Stomach (tissue), 9 donors: ENCODE results near the gene MYH14. TPM values are rescaled to one million over a fixed set of nuclear protein-coding genes. Genes with fewer than 3 reads are reported as not detected.

Source experiments
- DNase-seq, 2 donors: peaks; one replicate each; pipeline versions ENCODE4 v3.0.0 to v3.0.0-alpha.2; 2013 to 2019
- H3K27ac ChIP-seq, 5 donors: fragments of 200-600 bp in 4 of 5; sonication (generic) in 4 of 5; one replicate each; pipeline ENCODE4 v1.5.1; 2013 to 2019; ENCODE audit warnings: mild to moderate bottlenecking in 1 of 5, moderate library complexity in 1 of 5
- H3K27me3 ChIP-seq, 3 donors: fragments of 200-600 bp; sonication (generic); one replicate each; pipeline ENCODE4 v1.5.1; 2017 to 2019; ENCODE audit warnings: mixed run types in 1 of 3
- H3K36me3 ChIP-seq, 4 donors: fragments of 200-600 bp; sonication (generic); 1 replicate in 3 of 4; 2 replicates in 1 of 4; pipeline ENCODE4 v1.5.1; 2016 to 2019
- H3K4me1 ChIP-seq, 4 donors: fragments of 200-600 bp; sonication (generic); one replicate each; pipeline ENCODE4 v1.5.1; 2016 to 2019
- H3K4me3 ChIP-seq, 4 donors: fragments of 200-600 bp; sonication (generic) in 3 of 4; one replicate each; pipeline ENCODE4 v1.5.1; 2016 to 2019; ENCODE audit warnings: mild to moderate bottlenecking in 1 of 4
- H3K9me3 ChIP-seq, 4 donors: fragments of 200-600 bp; sonication (generic); one replicate each; pipeline ENCODE4 v1.5.1; 2016 to 2019
- EP300 ChIP-seq: sonication (generic); formaldehyde crosslinking; IDR thresholded peaks from one replicate; pipeline ENCODE4 v1.6.1; 2017; ENCODE audit warnings: antibody characterized with exemption
- POLR2A ChIP-seq, 4 donors: fragments of 450-650 bp; IDR thresholded peaks; one replicate each; pipeline ENCODE4 v1.6.1; 2016; ENCODE audit warnings: antibody characterized with exemption in 4 of 4, control low read depth in 2 of 4, mild to moderate bottlenecking in 1 of 4, moderate library complexity in 1 of 4
- POLR2AphosphoS5 ChIP-seq, 3 donors: sonication (generic); formaldehyde crosslinking; IDR thresholded peaks; one replicate each; pipeline ENCODE4 v1.6.1; 2016; ENCODE audit warnings: antibody characterized with exemption in 3 of 3
- WGBS, 5 donors: extraction: QIAGEN DNeasy Blood & Tissue Kit in 3 of 5; methylation state at CpG; one replicate each; pipeline versions ENCODE4 v1.1.5 to v1.1.7; 2013 to 2018; 5-methylcytosine and 5-hydroxymethylcytosine counted together
- intact Hi-C: fragments of 100-400 bp; cut with DNase I; formaldehyde crosslinking; loops from one replicate; pipeline ENCODE4 v1.15.1; 2023; ENCODE audit warnings: low total_unique reads
- polyA plus RNA-seq, 3 donors: library from polyadenylated mRNA; stranded (reverse); fragments of 200-250 nt; gene quantifications; one replicate each; pipeline ENCODE4 v1.2.3, GENCODE V29; 2013
- total RNA-seq, 5 donors: library from RNA; depleted of rRNA; stranded (reverse); fragments of >200 nt; gene quantifications; one replicate each; pipeline versions ENCODE4 v1.1.0 to v1.2.3, GENCODE V29; 2014 to 2016
- TF ChIP-seq, protein P1 (sequence below), 7 experiments: fragments of 450-650 bp in 4 of 7; fragments of 200-600 bp in 3 of 7; sonication (generic) in 3 of 7; IDR thresholded peaks; one replicate each; pipeline ENCODE4 v1.5.1; 2016 to 2019; ENCODE audit warnings: antibody characterized with exemption in 7 of 7, control low read depth in 2 of 7, mild to moderate bottlenecking in 1 of 7
- donor health status: healthy with polysubstance abuse.
- donor health status: Bipolar disorder and iron deficiency.
- donor health status: healthy.

The MYH14 gene
- total and polyA plus RNA-seq, 8 donors, result 21.6 to 392 (median 43.4) TPM

DNA sequence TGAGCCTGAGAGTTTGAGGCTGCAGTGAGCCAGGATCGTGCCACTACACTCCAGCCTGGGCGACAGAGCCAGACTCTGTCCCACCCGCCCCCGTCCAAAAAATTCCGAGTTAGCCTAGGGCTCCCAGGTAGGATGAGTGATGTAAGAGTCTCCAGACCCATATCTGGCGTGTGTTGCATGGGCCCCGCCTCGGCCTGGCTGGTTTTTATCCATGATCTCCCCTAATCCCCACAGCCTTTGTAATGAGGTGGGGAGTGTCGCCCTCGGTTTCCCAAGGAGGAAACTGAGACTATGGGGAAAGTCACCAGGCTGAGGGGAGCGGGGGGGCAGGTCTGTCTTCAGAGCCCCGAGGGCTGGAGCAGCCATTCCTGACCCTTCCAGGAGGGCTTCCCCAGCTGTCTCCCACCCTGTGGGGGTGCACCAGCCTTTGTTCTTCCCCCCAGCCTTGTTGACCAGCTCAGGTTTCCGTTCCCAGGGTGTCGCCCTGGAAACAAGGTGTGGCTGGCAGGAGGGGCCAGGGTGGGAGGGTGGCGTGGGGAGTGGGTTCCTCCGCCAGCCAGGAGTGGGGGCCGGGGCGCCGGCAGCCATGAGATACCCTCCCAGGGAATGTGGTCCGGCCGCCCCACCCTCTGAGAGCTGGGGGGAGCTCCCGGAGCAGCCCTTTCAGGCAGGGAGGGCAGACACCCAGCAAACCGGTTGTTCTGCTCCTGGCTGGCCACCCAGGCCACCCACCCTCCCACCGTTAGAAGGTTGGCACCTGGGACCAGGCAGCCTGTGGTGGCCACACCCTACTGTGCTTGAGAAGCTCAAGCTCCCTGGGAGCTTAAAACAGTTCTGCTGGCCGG is 11.5 kb downstream of the MYH14 start:
- 16 to 27% (median 22%) methylated on average over 21 to 25 of the region's 25 CpGs for WGBS, 5 donors
- H3K4me1 ChIP-seq, result peaks cover 0 to 21% (median 2%) of the 10 kb centered on the region in 4 donors
- intact Hi-C loops, result no loop called here
- H3K9me3 ChIP-seq, result peaks cover 0 to 10% (median 2%) of the 10 kb centered on the region in 4 donors
- peaks cover 0 to 13% (median 0%) of the 10 kb centered on the region in 3 donors for H3K27me3 ChIP-seq
- TF ChIP-seq POLR2A (IDR thresholded peaks at IDR 0.05) (no peak), POLR2AphosphoS5 (IDR thresholded peaks at IDR 0.05) (peak in 2 of 3 donors; percentile 48 to 57)
- H3K36me3 ChIP-seq, result peaks cover 0 to 37% (median 34%) of the 10 kb centered on the region in 4 donors
- DNase-seq, result peak; percentile 93 to 96
- peak overlapping the region in 2 of 4 donors; percentile 7 to 22 for H3K4me3 ChIP-seq
- peak overlapping the region; percentile 66 to 93 (median 81) for H3K27ac ChIP-seq

DNA sequence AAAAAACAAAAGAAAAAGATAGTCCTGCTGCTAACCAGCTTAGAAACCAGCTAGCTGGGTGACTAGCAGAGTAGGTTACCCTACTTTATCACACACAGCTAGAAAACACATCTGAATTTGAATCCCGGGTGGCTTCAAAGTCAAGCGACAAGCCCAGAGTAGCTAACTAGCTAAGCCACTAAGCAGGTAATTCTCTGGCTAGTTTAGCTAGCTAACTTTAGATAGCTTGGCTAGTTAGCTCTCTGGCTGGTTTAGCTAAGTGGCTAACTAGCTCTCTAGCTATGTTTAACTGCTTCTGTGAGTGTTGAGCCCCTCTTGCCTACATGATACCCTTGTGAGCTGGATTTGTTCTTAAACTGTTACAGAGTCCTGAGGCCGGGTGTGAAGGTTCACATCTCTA is 12.4 kb downstream of the MYH14 start:
- H3K36me3 ChIP-seq, result peaks cover 0 to 35% (median 27%) of the 10 kb centered on the region in 4 donors
- H3K27me3 ChIP-seq, result peaks cover 0 to 13% (median 0%) of the 10 kb centered on the region in 3 donors
- no peak overlapping the region for H3K4me3 ChIP-seq
- peak overlapping the region; percentile 66 to 93 (median 81) for H3K27ac ChIP-seq
- intact Hi-C loops, result no loop called here
- no peak for TF ChIP-seq POLR2A (IDR thresholded peaks at IDR 0.05)
- H3K9me3 ChIP-seq, result peaks cover 0 to 10% (median 2%) of the 10 kb centered on the region in 4 donors
- peaks cover 0 to 21% (median 2%) of the 10 kb centered on the region in 4 donors for H3K4me1 ChIP-seq
- WGBS, 5 donors, result 50 to 89% (median 73%) methylated on average over 3 of the region's 3 CpGs
- DNase-seq, result no peak

DNA sequence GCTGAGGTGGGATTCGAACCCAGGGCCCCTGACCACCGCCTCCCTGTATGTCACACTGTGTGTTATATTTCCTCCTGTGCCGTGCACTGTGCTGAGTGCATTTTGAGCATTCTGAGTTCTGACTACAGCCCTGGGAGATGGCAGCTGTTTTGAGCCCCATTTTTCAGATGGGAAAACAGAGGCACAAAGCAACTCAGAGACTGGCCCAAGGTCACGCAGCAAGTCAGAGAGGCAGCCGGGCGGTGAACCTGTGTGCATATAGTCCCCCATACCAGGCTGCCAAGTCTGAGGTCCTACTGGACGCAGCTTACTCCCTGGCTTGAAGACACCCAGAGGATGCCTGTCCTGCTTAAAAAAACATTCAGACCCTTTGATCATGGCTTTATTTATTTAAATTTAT is 17.7 kb downstream of the MYH14 start:
- intact Hi-C loops, result no loop called here
- no peak overlapping the region for H3K27ac ChIP-seq
- peaks cover 0 to 11% (median 0%) of the 10 kb centered on the region in 3 donors for H3K27me3 ChIP-seq
- no peak for DNase-seq
- H3K36me3 ChIP-seq, result peaks cover 4 to 52% (median 42%) of the 10 kb centered on the region in 4 donors
- no peak for TF ChIP-seq EP300
- TF ChIP-seq, protein P1, sequence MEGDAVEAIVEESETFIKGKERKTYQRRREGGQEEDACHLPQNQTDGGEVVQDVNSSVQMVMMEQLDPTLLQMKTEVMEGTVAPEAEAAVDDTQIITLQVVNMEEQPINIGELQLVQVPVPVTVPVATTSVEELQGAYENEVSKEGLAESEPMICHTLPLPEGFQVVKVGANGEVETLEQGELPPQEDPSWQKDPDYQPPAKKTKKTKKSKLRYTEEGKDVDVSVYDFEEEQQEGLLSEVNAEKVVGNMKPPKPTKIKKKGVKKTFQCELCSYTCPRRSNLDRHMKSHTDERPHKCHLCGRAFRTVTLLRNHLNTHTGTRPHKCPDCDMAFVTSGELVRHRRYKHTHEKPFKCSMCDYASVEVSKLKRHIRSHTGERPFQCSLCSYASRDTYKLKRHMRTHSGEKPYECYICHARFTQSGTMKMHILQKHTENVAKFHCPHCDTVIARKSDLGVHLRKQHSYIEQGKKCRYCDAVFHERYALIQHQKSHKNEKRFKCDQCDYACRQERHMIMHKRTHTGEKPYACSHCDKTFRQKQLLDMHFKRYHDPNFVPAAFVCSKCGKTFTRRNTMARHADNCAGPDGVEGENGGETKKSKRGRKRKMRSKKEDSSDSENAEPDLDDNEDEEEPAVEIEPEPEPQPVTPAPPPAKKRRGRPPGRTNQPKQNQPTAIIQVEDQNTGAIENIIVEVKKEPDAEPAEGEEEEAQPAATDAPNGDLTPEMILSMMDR (IDR thresholded peaks at IDR 0.05), result no peak
- no peak for TF ChIP-seq POLR2A (IDR thresholded peaks at IDR 0.05)
- TF ChIP-seq POLR2AphosphoS5 (IDR thresholded peaks at IDR 0.05), result no peak
- peaks cover 0 to 5% (median 0%) of the 10 kb centered on the region in 4 donors for H3K4me1 ChIP-seq
- 83 to 90% (median 86%) methylated on average over 7 of the region's 7 CpGs for WGBS, 5 donors
- no peak overlapping the region for H3K4me3 ChIP-seq
- H3K9me3 ChIP-seq, result peaks cover 0 to 11% (median 5%) of the 10 kb centered on the region in 4 donors

DNA sequence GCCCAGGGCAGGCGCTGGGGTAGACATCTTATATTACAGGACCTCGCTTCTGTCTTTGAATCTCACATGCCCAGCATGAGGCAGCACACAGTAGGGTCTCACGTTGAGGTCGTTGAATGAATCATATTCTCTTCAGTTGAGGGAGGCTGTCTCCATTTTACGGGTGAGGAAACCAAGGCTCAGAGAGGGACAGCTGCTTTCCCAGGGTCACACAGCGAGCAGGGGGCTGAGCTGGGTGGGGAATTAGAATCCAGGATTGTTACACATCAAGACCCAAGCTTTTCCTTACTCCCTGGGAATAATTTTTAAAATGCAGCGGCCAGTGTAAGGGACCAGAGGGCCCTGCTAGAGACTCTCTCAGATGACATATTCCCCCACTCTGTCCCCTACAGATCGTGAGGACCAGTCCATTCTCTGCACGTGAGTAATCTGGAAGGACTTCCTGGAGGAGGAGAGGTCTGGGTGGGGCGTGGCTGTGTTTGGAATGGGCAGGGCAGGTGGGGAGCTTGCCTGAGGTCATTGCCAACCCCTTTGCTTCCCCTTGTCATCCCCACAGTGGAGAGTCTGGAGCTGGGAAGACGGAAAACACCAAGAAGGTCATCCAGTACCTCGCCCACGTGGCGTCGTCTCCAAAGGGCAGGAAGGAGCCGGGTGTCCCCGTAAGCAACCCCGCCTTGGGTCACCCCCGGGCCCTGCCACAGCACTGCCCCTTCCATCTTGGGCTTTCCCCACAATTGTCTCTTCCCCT is 19.4 kb downstream of the MYH14 start:
- H3K27ac ChIP-seq, result no peak overlapping the region
- H3K9me3 ChIP-seq, result peaks cover 0 to 11% (median 5%) of the 10 kb centered on the region in 4 donors
- peaks cover 0 to 13% (median 0%) of the 10 kb centered on the region in 3 donors for H3K27me3 ChIP-seq
- intact Hi-C loops, result no loop called here
- no peak for TF ChIP-seq POLR2A (IDR thresholded peaks at IDR 0.05)
- TF ChIP-seq, protein P1 (IDR thresholded peaks at IDR 0.05), result no peak
- TF ChIP-seq POLR2AphosphoS5 (IDR thresholded peaks at IDR 0.05), result no peak
- TF ChIP-seq EP300, result no peak
- peaks cover 4 to 52% (median 40%) of the 10 kb centered on the region in 4 donors for H3K36me3 ChIP-seq
- no peak for DNase-seq
- no peaks in the 10 kb centered on the region for H3K4me1 ChIP-seq
- no peak overlapping the region for H3K4me3 ChIP-seq
- WGBS, 5 donors, result 83 to 91% (median 86%) methylated on average over 17 to 19 of the region's 19 CpGs

DNA sequence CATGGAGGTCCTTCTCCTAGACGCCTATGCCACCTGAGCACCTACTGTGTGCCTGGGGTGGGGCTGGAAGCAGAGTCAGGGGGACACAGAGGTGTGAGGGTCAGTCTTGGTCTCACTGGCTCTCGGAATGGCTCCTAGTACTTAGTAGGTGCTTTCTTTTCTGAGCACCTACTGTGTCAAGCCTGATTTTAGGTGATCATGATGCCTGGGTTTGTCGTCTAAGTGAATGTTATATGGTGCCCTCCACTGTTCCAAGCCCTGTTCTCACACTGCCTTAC is 20.0 kb downstream of the MYH14 start:
- Histone ChIP-seq H3K9me3 (peaks cover 0 to 11% (median 5%) of the 10 kb centered on the region in 4 donors), H3K36me3 (peaks cover 4 to 51% (median 39%) of the 10 kb centered on the region in 4 donors), H3K4me1 (no peaks in the 10 kb centered on the region), H3K4me3 (no peak overlapping the region), H3K27me3 (peaks cover 0 to 13% (median 0%) of the 10 kb centered on the region in 3 donors), H3K27ac (no peak overlapping the region)
- DNase-seq, result no peak
- WGBS, 5 donors, result 90 to 100% (median 94%) methylated on average over 2 to 3 of the region's 3 CpGs
- no peak for TF ChIP-seq EP300
- TF ChIP-seq POLR2AphosphoS5 (IDR thresholded peaks at IDR 0.05), result no peak
- TF ChIP-seq, protein P1 (IDR thresholded peaks at IDR 0.05), result no peak
- TF ChIP-seq POLR2A (IDR thresholded peaks at IDR 0.05), result no peak
- intact Hi-C loops, result no loop called here
